Iris pigment epithelial cell (primary cell): ENCODE data around the gene CNBD2.
"Not testable (repeated sequence)": the region's sequence is repeated elsewhere in the genome, so short reads cannot be mapped to it uniquely, and the experiment has no call there.

Source experiments
- DNase-seq: peaks from one replicate; pipeline ENCODE4 v3.0.0-alpha.2; 2011; ENCODE audit warnings: low read depth

CNBD2 gene

GRCh38 chr20:35967979-35968640, at the start of gene CNBD2:
TSS of gene CNBD2 (plus strand) at chr20:35968590. CDS start at chr20:35968763, 173 bp downstream.
- DNase-seq = no peak

- DNase-seq = no peak
Measured at GRCh38 chr20:35920523-35920922, 47.9 kb upstream of the CNBD2 start.

- DNase-seq = no peak
Measured at GRCh38 chr20:35929301-35929700, 39.1 kb upstream of the CNBD2 start.

- no peak for DNase-seq
Measured at GRCh38 chr20:35934050-35934449, 34.3 kb upstream of the CNBD2 start.

GRCh38 chr20:35939264-35939663, 29.1 kb upstream of the CNBD2 start:
- no peak for DNase-seq

GRCh38 chr20:35941620-35942019, 26.8 kb upstream of the CNBD2 start:
- no peak for DNase-seq

GRCh38 chr20:35942243-35942642, 26.1 kb upstream of the CNBD2 start:
- DNase-seq = no peak

GRCh38 chr20:35947489-35947888, 20.9 kb upstream of the CNBD2 start:
- DNase-seq = peak; percentile 33

- no peak for DNase-seq
Measured at GRCh38 chr20:35947907-35948306, 20.5 kb upstream of the CNBD2 start.

- DNase-seq = no peak
Measured at GRCh38 chr20:35950093-35950492, 18.3 kb upstream of the CNBD2 start.

GRCh38 chr20:35952080-35952479, 16.3 kb upstream of the CNBD2 start:
- not testable (repeated sequence) for DNase-seq

- DNase-seq = peak; percentile 50
Measured at GRCh38 chr20:35952480-35953386, 15.7 kb upstream of the CNBD2 start.

- DNase-seq = peak; percentile 54
Measured at GRCh38 chr20:35953387-35954199, 14.8 kb upstream of the CNBD2 start.

- peak; percentile 97 for DNase-seq
Measured at GRCh38 chr20:35954200-35954906, 14.0 kb upstream of the CNBD2 start, which contains the start of gene SCAND1. TSS of gene SCAND1 (minus strand) at chr20:35954502. CDS start at chr20:35954284, 218 bp downstream.

- DNase-seq = peak; percentile 54
Measured at GRCh38 chr20:35954907-35955251, 13.5 kb upstream of the CNBD2 start.

- no peak for DNase-seq
Measured at GRCh38 chr20:35956616-35957015, 11.8 kb upstream of the CNBD2 start.

GRCh38 chr20:35959291-35959690, 9.1 kb upstream of the CNBD2 start:
- DNase-seq = not testable (repeated sequence)

- DNase-seq = no peak
Measured at GRCh38 chr20:35963878-35964277, 4.5 kb upstream of the CNBD2 start.

GRCh38 chr20:35968930-35969329, 540 bp downstream of the CNBD2 start:
- DNase-seq = no peak

- no peak for DNase-seq
Measured at GRCh38 chr20:35971981-35972380, 3.6 kb downstream of the CNBD2 start.

GRCh38 chr20:35972462-35972861, 4.1 kb downstream of the CNBD2 start:
- no peak for DNase-seq

- no peak for DNase-seq
Measured at GRCh38 chr20:35974256-35974655, 5.9 kb downstream of the CNBD2 start.
